Suprapubic skin (tissue), 4 donors: Measurements from ENCODE around the gene SATB1.

Experiments
- CTCF ChIP-seq, 2 donors: fragments of 200-600 bp in 1 of 2; fragments of 450-650 bp in 1 of 2; sonication (generic) in 1 of 2; IDR thresholded peaks; one replicate each; pipeline ENCODE4 v1.5.1; 2016 to 2019; ENCODE audit warnings: antibody characterized with exemption in 2 of 2, mild to moderate bottlenecking in 1 of 2, moderate library complexity in 1 of 2
- EP300 ChIP-seq: sonication (generic); formaldehyde crosslinking; IDR thresholded peaks from one replicate; pipeline ENCODE4 v1.6.1; 2017; ENCODE audit warnings: antibody characterized with exemption
- POLR2A ChIP-seq, 2 donors: fragments of 450-650 bp; IDR thresholded peaks; one replicate each; pipeline ENCODE4 v1.6.1; 2017; ENCODE audit warnings: antibody characterized with exemption in 2 of 2, mild to moderate bottlenecking in 2 of 2, moderate library complexity in 2 of 2
- POLR2AphosphoS5 ChIP-seq, 3 donors: sonication (generic); formaldehyde crosslinking; IDR thresholded peaks; one replicate each; pipeline ENCODE4 v1.6.1; 2017; ENCODE audit warnings: antibody characterized with exemption in 3 of 3

- no peak for TF ChIP-seq CTCF (IDR thresholded peaks at IDR 0.05)
- no peak for TF ChIP-seq POLR2A (IDR thresholded peaks at IDR 0.05)
- TF ChIP-seq EP300, result no peak
- TF ChIP-seq POLR2AphosphoS5 (IDR thresholded peaks at IDR 0.05), result no peak
Observed at GRCh38 chr3:18393906-18394305, 31.2 kb downstream of the SATB1 start.
